Mucosa of descending colon (tissue), 3 donors: ENCODE data around the gene ATIC. TPM values are rescaled to one million over a fixed set of nuclear protein-coding genes. Genes with fewer than 3 reads are reported as not detected.

Source experiments
- ATAC-seq: fragments of 200-7000 bp; cut with Tn5 transposase; one replicate; pipeline ENCODE4 v1.9.1; 2020; ENCODE audit warnings: mild to moderate bottlenecking, moderate library complexity
- DNase-seq, 3 donors: peaks; one replicate each; pipeline ENCODE4 v3.0.0-alpha.2; 2020
- H3K36me3 ChIP-seq: fragments of 200-600 bp; one replicate; pipeline ENCODE4 v1.8.0; 2021; ENCODE audit warnings: low read depth, mild to moderate bottlenecking
- H3K4me1 ChIP-seq: fragments of 200-600 bp; one replicate; pipeline ENCODE4 v1.8.0; 2021; ENCODE audit warnings: low read depth, mild to moderate bottlenecking
- H3K4me3 ChIP-seq: fragments of 200-600 bp; one replicate; pipeline ENCODE4 v1.8.0; 2021; ENCODE audit warnings: mild to moderate bottlenecking
- H3K9me3 ChIP-seq: fragments of 200-600 bp; one replicate; pipeline ENCODE4 v1.8.0; 2021; ENCODE audit warnings: mild to moderate bottlenecking
- intact Hi-C, 2 donors: fragments of 100-400 bp; cut with DNase I in 1 of 2; cut with micrococcal nuclease in 1 of 2; formaldehyde crosslinking; loops; one replicate each; pipeline versions ENCODE4 v1.11.0 to v1.11.1; 2022; cut with DNase I, micrococcal nuclease
- total RNA-seq, 3 donors: library from RNA; stranded (reverse); fragmentation: NEBNext Ultra II Directional in 2 of 3; extraction: Animal tissue kit (Norgen Biotek cat#: 25700) in 2 of 3; gene quantifications; one replicate each; pipeline versions ENCODE4 v1.2.1 to v1.2.4, GENCODE V29; 2021 to 2023
- TF ChIP-seq, protein P1 (sequence below): fragments of 200-600 bp; IDR thresholded peaks from one replicate; pipeline ENCODE4 v1.8.0; 2022; ENCODE audit warnings: antibody characterized with exemption, mild to moderate bottlenecking
- donor health status: DM: no; HTN: no; CAD: no; lungs with moderate emphysema.
- donor health status: DM: no; HTN: no; CAD: no.
- donor health status: DM: no; HTN: yes; CAD: no.

The ATIC gene
- total RNA-seq, 3 donors from 2014 or later: 73.8 to 91.2 (median 76.6) TPM

DNA sequence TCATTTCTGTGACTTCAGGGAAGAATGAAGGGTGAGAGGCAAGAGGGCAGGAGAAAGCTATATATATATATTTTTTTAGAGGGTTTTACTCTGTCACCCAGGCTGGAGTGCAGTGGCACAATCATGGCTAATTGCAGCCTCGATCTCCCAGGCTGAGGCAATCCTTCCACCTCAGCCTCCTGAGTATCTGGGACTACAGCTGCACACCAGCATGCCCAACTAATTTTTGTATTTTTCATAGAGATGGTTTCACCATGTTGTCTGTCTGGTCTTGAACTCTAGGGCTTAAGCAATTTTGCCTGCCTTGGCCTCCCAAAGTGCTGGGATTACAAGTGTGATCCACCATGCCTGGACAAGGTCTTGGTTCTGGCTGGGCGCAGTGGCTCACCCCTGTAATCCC lies 3.4 kb downstream of the ATIC start:
- no peaks in the 10 kb centered on the region for H3K36me3 ChIP-seq
- intact Hi-C loops: no loop called here
- ATAC-seq: no peak

DNA sequence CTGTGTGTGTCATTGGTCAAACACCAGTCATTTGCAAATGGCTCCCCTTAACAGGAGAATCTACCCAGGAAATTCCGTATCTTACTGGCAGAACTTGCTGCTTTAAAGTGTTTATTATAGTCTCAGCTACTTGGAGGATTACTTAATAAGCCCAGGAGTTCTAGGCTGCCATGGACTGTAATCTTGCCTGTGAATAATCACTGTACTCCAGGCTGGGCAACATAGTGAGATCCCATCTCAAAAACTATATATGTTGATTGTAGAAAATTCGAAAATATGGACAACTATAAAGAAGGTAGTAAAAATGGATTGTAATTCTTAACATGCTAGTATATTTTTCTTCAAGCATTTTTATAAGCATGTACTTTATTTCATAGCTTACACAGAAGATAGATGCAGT lies 4.5 kb downstream of the ATIC start:
- Histone ChIP-seq H3K9me3 (no peaks in the 10 kb centered on the region), H3K36me3 (no peaks in the 10 kb centered on the region), H3K4me3 (no peak overlapping the region), H3K4me1 (no peaks in the 10 kb centered on the region)
- intact Hi-C loops: no loop called here
- TF ChIP-seq, protein P1, sequence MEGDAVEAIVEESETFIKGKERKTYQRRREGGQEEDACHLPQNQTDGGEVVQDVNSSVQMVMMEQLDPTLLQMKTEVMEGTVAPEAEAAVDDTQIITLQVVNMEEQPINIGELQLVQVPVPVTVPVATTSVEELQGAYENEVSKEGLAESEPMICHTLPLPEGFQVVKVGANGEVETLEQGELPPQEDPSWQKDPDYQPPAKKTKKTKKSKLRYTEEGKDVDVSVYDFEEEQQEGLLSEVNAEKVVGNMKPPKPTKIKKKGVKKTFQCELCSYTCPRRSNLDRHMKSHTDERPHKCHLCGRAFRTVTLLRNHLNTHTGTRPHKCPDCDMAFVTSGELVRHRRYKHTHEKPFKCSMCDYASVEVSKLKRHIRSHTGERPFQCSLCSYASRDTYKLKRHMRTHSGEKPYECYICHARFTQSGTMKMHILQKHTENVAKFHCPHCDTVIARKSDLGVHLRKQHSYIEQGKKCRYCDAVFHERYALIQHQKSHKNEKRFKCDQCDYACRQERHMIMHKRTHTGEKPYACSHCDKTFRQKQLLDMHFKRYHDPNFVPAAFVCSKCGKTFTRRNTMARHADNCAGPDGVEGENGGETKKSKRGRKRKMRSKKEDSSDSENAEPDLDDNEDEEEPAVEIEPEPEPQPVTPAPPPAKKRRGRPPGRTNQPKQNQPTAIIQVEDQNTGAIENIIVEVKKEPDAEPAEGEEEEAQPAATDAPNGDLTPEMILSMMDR: no peak
- DNase-seq (no peak), ATAC-seq (no peak)

More for the DNA sequence above, 3.4 kb downstream of the ATIC start:
- DNase-seq: no peak
- Histone ChIP-seq H3K4me3 (no peak overlapping the region), H3K4me1 (no peaks in the 10 kb centered on the region), H3K9me3 (no peaks in the 10 kb centered on the region)
- TF ChIP-seq, protein P1: no peak

DNA sequence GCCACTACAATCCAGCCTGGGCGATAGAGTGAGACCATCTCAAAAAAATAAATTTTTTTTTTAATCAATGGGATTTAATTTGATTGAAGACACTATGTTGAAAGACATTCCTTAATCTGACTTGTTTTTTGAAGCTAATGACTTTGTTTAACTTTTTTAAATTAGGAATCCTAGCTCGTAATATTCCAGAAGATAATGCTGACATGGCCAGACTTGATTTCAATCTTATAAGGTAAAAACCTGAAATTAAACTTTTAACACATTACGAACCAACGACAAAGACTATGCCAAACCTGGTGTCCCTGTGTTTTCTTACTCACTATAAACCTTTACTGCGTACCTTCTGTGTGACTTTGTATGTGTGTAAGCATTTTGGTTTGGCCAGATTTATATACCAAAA lies 7.6 kb downstream of the ATIC start:
- no peak overlapping the region for H3K4me3 ChIP-seq
- DNase-seq (no peak), ATAC-seq (no peak)
- no peaks in the 10 kb centered on the region for H3K36me3 ChIP-seq
- TF ChIP-seq, protein P1: no peak
- no peaks in the 10 kb centered on the region for H3K9me3 ChIP-seq
- intact Hi-C loops: no loop called here
- no peaks in the 10 kb centered on the region for H3K4me1 ChIP-seq

DNA sequence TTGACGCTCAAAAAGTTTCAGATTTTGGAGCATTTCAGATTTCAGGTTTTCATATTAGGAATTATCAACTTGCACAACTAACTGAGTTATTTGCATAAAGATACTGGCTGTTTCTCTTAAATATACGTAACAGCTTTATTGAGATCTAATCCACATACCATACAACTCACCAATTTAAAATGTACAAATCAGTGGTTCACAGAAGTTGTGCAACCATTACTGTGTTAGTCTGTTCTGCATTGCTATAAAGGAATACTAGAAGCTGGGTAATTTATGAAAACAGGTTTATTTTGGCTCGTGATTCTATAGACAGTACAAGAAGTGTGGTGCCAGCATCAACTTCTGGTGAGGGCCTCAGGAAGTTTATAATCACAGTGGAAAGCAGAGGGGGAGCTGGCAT lies 8.2 kb downstream of the ATIC start:
- Histone ChIP-seq H3K9me3 (no peaks in the 10 kb centered on the region), H3K36me3 (no peaks in the 10 kb centered on the region), H3K4me1 (no peaks in the 10 kb centered on the region), H3K4me3 (no peak overlapping the region)
- TF ChIP-seq, protein P1: no peak
- intact Hi-C loops: no loop called here
- ATAC-seq: no peak
- DNase-seq: no peak

DNA sequence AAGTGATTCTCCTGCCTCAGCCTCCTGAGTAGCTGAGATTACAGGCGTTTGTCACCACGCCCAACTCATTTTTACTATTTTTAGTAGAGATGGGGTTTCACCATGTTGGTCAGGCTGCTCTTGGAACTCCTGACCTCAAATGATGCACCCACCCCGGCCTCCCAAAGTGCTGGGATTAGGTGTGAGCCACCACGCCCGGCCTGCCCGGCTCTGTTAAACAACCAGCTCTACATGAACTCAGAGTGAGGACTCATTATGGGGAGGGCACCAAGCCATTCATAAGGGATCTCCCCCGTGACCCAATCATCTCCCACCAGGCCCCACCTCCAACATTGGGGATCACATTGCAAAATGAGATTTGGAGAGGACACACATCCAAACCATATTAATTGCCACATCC lies 8.8 kb downstream of the ATIC start:
- Histone ChIP-seq H3K36me3 (no peaks in the 10 kb centered on the region), H3K4me3 (no peak overlapping the region), H3K9me3 (no peaks in the 10 kb centered on the region), H3K4me1 (no peaks in the 10 kb centered on the region)
- ATAC-seq: no peak
- intact Hi-C loops: no loop called here
- DNase-seq: no peak
- TF ChIP-seq, protein P1: no peak

DNA sequence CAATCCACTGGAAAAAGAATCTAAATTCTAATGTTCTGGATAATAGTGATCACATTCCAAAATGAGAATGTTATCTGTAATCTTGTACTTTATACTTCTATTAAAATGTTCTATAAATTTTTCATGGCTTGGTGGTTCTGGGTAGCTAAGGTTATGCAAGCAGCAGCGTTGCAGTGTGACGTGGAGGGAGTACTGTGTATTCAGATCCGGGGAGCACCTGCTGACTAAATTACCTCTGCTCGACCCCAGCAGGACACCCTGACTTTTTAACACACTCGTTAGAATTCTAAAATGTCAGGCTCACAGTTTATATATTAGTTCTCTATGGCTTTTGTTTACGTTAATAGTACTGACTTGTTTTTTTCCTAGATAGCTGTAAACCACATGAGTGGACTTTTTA lies 13.0 kb downstream of the ATIC start:
- intact Hi-C loops: no loop called here
- TF ChIP-seq, protein P1: no peak

More for the DNA sequence above, 13.0 kb downstream of the ATIC start:
- DNase-seq (no peak), ATAC-seq (no peak)
- Histone ChIP-seq H3K9me3 (no peaks in the 10 kb centered on the region), H3K4me1 (no peaks in the 10 kb centered on the region), H3K4me3 (no peak overlapping the region), H3K36me3 (no peaks in the 10 kb centered on the region)
